HG03521 (cell line): ENCODE results near the gene IRF2BP1.

Experiments
- ATAC-seq: cut with Tn5 transposase; IDR thresholded peaks from one replicate; pipeline ENCODE4 v1.9.1; 2021; ENCODE audit warnings: mild to moderate bottlenecking, moderate library complexity; ENCODE audit not compliant: unreplicated experiment

IRF2BP1 gene

GRCh38 chr19:45863335-45863839 lies 22.6 kb downstream of the IRF2BP1 start:
- no peak for ATAC-seq

GRCh38 chr19:45862564-45863334 lies 23.2 kb downstream of the IRF2BP1 start, which contains the start of gene SYMPK:
Gene SYMPK, minus strand, starts transcription at chr19:45863147. Its CDS starts 8,652 bp downstream, at chr19:45854495.
- ATAC-seq: peak; percentile 93

- ATAC-seq: no peak
These were observed 23.7 kb downstream of the IRF2BP1 start for GRCh38 chr19:45862271-45862563.

DNA sequence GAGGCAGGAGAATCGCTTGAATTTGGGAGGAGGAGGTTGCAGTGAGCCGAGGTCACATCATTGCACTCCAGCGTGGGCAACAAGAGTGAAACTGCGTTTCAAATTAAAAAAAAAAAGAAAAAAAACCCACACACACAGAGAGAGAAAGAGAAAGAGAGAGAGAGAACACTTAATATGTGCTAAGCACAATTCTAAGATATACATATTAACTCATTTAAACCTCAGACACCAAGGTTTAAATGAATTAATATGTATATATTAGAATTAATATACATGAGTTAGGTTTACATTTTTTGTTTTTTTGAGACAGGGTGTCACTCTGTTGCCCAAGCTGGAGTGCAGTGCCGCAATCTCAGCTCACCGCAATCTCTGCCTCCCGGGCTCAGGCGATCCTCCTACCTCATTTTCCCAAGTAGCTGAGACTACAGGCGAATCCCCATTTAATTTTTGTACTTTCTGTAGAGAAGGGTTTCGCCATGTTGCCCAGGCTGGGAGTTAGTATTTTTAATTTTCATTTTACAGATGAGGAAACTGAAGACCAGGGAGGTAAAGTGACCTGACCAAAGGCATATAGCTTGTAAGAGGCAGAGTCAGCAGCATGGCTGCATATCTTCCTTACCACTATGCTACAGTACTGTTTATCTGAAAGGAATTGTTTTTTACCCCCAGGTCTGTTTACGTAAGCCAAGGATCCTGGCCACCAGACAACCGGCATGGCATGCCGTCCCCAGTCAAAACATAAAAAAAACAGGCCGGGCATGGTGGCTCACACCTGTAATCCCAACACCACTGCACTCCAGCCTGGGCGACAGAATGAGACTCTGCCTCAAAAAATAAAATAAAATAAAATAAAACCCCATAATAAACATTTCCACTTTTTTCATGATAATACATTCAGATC lies 25.3 kb downstream of the IRF2BP1 start:
- no peak for ATAC-seq

GRCh38 chr19:45854167-45854778 lies 31.7 kb downstream of the IRF2BP1 start:
- no peak for ATAC-seq

DNA sequence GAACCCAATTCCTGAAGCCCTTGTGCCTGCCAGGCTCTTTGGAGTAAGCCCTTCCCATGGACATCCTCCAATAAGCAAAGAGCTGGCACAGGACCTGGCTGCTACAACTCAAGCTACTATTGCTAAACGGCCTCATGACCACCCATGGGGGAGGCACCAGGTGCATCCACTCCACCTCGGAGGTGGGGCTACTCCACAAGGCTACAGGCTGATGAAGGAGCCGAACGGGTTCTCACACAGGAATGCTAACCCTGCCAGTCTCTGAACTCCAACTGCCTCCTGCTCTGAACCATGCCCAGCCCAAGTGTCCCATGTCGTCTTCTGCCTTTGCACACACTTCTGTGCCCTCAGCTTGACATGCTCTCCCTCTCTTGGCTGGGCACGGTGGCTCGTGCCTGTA lies 33.0 kb downstream of the IRF2BP1 start:
- ATAC-seq: no peak

DNA sequence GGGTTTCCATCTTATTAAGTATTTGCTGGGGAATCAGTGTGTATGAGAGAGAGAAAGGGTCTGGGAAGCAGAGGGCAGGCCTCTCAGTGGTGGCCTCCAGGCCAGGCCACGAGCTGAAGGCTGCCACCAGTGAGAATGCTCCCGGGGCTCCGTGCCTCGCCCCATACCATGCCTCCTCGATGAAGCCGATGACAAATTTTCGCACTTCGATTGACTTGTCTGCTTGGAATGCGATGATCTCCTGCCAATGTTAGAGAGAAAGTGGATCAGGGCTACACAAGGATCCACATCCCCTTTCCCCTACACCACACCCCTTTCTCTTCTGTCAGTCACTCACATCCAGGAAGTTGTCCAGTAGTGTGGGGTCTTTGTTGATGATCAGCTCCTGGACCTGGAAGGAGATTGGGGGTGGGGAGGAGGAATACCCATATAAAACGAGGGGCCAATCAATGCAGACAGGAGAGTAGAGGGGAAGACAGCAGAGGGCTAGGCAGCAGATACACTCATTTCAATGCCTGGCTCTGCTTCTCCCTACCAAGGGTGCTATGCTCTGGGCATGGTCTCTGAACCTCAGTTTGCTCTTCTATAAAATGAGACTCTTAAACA lies 33.7 kb downstream of the IRF2BP1 start:
- no peak for ATAC-seq

GRCh38 chr19:45848922-45849321 lies 37.0 kb downstream of the IRF2BP1 start:
- ATAC-seq: no peak

- no peak for ATAC-seq
These were observed 38.3 kb downstream of the IRF2BP1 start for GRCh38 chr19:45847663-45848062.

DNA sequence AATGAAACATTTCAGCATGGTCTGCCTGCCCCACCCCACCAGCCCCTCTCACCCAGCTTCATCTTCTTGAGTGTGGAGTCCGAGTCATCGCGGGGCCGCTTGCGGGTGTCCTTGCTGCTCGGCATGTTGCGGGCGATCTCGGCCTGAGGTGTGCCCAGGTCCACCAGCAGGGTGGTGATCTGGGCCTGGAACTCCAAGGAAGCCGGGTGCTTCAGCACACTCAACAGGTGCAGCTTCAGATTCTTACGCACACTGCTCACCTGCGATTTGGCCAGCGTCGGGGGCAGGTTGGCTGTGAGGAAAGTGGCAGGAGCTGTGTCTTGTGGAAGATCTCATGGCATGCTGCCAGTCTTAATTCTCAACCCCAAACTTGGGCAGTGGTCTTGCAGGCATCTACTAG lies 43.7 kb downstream of the IRF2BP1 start:
- no peak for ATAC-seq

DNA sequence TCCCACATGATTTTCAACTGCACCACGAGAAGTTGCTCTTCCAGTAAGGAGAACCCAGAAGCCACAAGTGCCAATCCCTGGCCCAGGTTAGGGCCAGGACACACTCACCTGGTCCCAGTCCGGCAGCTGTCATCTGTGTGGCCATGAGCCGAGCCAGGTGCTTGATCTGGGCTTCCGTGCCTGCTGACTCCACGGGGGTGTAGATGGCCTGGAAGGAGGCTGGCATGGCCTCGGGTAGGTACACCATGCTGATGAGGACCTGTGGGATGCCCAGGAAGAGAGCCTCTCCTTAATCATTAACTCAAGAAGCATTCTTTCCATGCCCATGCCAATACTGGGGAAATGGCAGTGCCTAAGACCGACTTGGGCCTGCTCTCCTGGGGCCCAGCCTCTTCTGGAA lies 51.0 kb downstream of the IRF2BP1 start:
- no peak for ATAC-seq
